H1 (cell line): Measurements from ENCODE around the gene BAX. TPM values are rescaled to one million over a fixed set of nuclear protein-coding genes. Genes with fewer than 3 reads are reported as not detected.

Experiments used
- CTCF ChIA-PET: fragments of 300-600 bp; sonication (Branson Sonifier 250); formaldehyde crosslinking; loops from one replicate; lab custom pipeline; 2021; ENCODE audit not compliant: partially characterized antibody; lab: Charles Lee
- POLR2A ChIA-PET: fragments of 300-600 bp; sonication (Branson Sonifier 250); formaldehyde crosslinking; loops from one replicate; lab custom pipeline; 2021; ENCODE audit warnings: inconsistent platforms; ENCODE audit not compliant: partially characterized antibody; lab: Charles Lee
- DNase-seq, 2 experiments: peaks; one replicate each; pipeline versions ENCODE4 v3.0.0 to v3.0.0-alpha.2; 2010 to 2022; ENCODE audit warnings: low spot score in 2 of 2, low read depth in 1 of 2, mixed read lengths in 1 of 2
- FAIRE-seq: peaks from 2 replicates; lab custom pipeline; 2011; peaks lifted over from hg19 to GRCh38; lab: Jason Lieb, UNC
- H2AFZ ChIP-seq: 2 replicates; pipeline ENCODE4 v1.8.1; 2012; ENCODE audit warnings: low read length, inconsistent platforms
- H2AK5ac ChIP-seq: 2 replicates; pipeline ENCODE4 v1.6.1; 2013; ENCODE audit warnings: low read depth, low read length
- H2BK120ac ChIP-seq: replicated peaks from 2 replicates; pipeline ENCODE3; 2013; ENCODE audit warnings: low read depth, low read length, inconsistent platforms
- H2BK12ac ChIP-seq: 2 replicates; pipeline ENCODE4 v1.6.1; 2013; ENCODE audit warnings: low read depth, low read length
- H2BK15ac ChIP-seq: 2 replicates; pipeline ENCODE4 v1.6.1; 2013; ENCODE audit warnings: low read length
- H2BK20ac ChIP-seq: 2 replicates; pipeline ENCODE4 v1.6.1; 2013; ENCODE audit warnings: low read length
- H2BK5ac ChIP-seq: 2 replicates; pipeline ENCODE4 v1.6.1; 2013; ENCODE audit warnings: low read depth, low read length
- H3K14ac ChIP-seq: 2 replicates; pipeline ENCODE4 v1.6.1; 2013; ENCODE audit warnings: inconsistent platforms; ENCODE audit not compliant: insufficient read length
- H3K18ac ChIP-seq: 2 replicates; pipeline ENCODE4 v1.6.1; 2013; ENCODE audit warnings: low read length; ENCODE audit errors: extremely low read depth
- H3K23ac ChIP-seq: 2 replicates; pipeline ENCODE4 v1.6.1; 2013; ENCODE audit warnings: inconsistent platforms; ENCODE audit not compliant: insufficient read length
- H3K23me2 ChIP-seq: 2 replicates; pipeline ENCODE4 v1.6.1; 2013; ENCODE audit warnings: low read depth, low read length
- H3K27ac ChIP-seq: 2 replicates; pipeline ENCODE4 v1.6.1; 2011; ENCODE audit warnings: low read depth, low read length, inconsistent platforms
- H3K27me3 ChIP-seq, 4 experiments: replicated peaks in 1 of 4; 1 replicate in 1 of 4; 2 replicates in 3 of 4; pipeline versions ENCODE4 v1.6.1 to v1.8.1; 2011 to 2013; ENCODE audit warnings: low read length in 3 of 4, mild to moderate bottlenecking in 3 of 4, inconsistent platforms in 2 of 4, mixed read lengths in 2 of 4, moderate library complexity in 1 of 4; ENCODE audit not compliant: control insufficient read depth in 3 of 4, insufficient read depth in 3 of 4; ENCODE audit errors: extremely low read depth in 1 of 4
- H3K36me3 ChIP-seq, 4 experiments: 2 replicates each; pipeline versions ENCODE4 v1.6.1 to v1.8.1; 2011 to 2013; ENCODE audit warnings: mild to moderate bottlenecking in 4 of 4, low read length in 3 of 4, moderate library complexity in 2 of 4, control low read depth in 1 of 4, inconsistent platforms in 1 of 4; ENCODE audit not compliant: insufficient read depth in 4 of 4, control insufficient read depth in 2 of 4
- H3K4ac ChIP-seq: replicated peaks from 2 replicates; pipeline ENCODE3; 2013; ENCODE audit warnings: low read length, low read depth, mixed read lengths, inconsistent platforms; ENCODE audit not compliant: insufficient read length
- H3K4me1 ChIP-seq, 4 experiments: replicated peaks in 1 of 4; 1 replicate in 1 of 4; 2 replicates in 3 of 4; pipeline versions ENCODE4 v1.6.1 to v1.8.1; 2011 to 2013; ENCODE audit warnings: low read length in 3 of 4, inconsistent platforms in 2 of 4, mixed read lengths in 1 of 4; ENCODE audit not compliant: insufficient read depth in 4 of 4, control insufficient read depth in 3 of 4
- H3K4me2 ChIP-seq, 2 experiments: 2 replicates each; pipeline versions ENCODE4 v1.6.1 to v1.8.1; 2011 to 2013; ENCODE audit warnings: low read depth in 2 of 2, low read length in 2 of 2, control low read depth in 1 of 2, inconsistent platforms in 1 of 2, mild to moderate bottlenecking in 1 of 2; ENCODE audit not compliant: insufficient read depth in 1 of 2
- H3K4me3 ChIP-seq, 4 experiments: fragments of 200-600, 300-600 bp in 1 of 4; sonication (generic), shearing (Covaris generic), sonication (Bioruptor Twin) in 1 of 4; 2 replicates each; pipeline versions ENCODE4 v1.5.1 to v1.8.1; 2011 to 2016; ENCODE audit warnings: low read length in 4 of 4, low read depth in 3 of 4, control low read depth in 2 of 4, inconsistent platforms in 2 of 4, mild to moderate bottlenecking in 2 of 4, mixed read lengths in 1 of 4, moderate library complexity in 1 of 4; ENCODE audit not compliant: insufficient read depth in 2 of 4; ENCODE audit errors: extremely low read depth in 1 of 4
- H3K56ac ChIP-seq: replicated peaks from 2 replicates; pipeline ENCODE3; 2013; ENCODE audit warnings: low read depth, mild to moderate bottlenecking, mixed read lengths, low read length, inconsistent platforms; ENCODE audit not compliant: insufficient read length
- H3K79me1 ChIP-seq: 2 replicates; pipeline ENCODE4 v1.6.1; 2013; ENCODE audit warnings: low read depth, low read length, control low read depth
- H3K79me2 ChIP-seq, 2 experiments: 2 replicates each; pipeline versions ENCODE4 v1.6.1 to v1.8.1; 2012 to 2013; ENCODE audit warnings: low read length in 2 of 2, mild to moderate bottlenecking in 2 of 2, inconsistent platforms in 1 of 2; ENCODE audit not compliant: insufficient read depth in 2 of 2, control insufficient read depth in 1 of 2
- H3K9ac ChIP-seq, 4 experiments: replicated peaks in 1 of 4; 1 replicate in 1 of 4; 2 replicates in 3 of 4; pipeline versions ENCODE4 v1.6.1 to v1.8.1; 2011 to 2013; ENCODE audit warnings: low read depth in 3 of 4, low read length in 3 of 4, control low read depth in 2 of 4, mild to moderate bottlenecking in 2 of 4, moderate library complexity in 2 of 4, inconsistent platforms in 1 of 4; ENCODE audit errors: extremely low read depth in 1 of 4
- H3K9me3 ChIP-seq, 2 experiments: 2 replicates each; pipeline versions ENCODE4 v1.6.1 to v1.8.1; 2012 to 2013; ENCODE audit warnings: mild to moderate bottlenecking in 2 of 2, moderate library complexity in 2 of 2, control low read depth in 1 of 2, inconsistent platforms in 1 of 2, low read depth in 1 of 2, low read length in 1 of 2, mixed read lengths in 1 of 2; ENCODE audit not compliant: insufficient read depth in 2 of 2
- H4K20me1 ChIP-seq, 2 experiments: replicated peaks in 1 of 2; 2 replicates each; pipeline versions ENCODE3 to v1.8.1; 2011 to 2013; ENCODE audit warnings: inconsistent platforms in 2 of 2, low read length in 2 of 2, mild to moderate bottlenecking in 1 of 2; ENCODE audit not compliant: insufficient read depth in 2 of 2, control insufficient read depth in 1 of 2
- H4K5ac ChIP-seq: 2 replicates; pipeline ENCODE4 v1.6.1; 2013; ENCODE audit warnings: low read length, low read depth, mixed read lengths, inconsistent platforms; ENCODE audit not compliant: insufficient read length
- H4K8ac ChIP-seq: 2 replicates; pipeline ENCODE4 v1.8.0; 2013; ENCODE audit warnings: mild to moderate bottlenecking, moderate library complexity, low read length, inconsistent platforms; ENCODE audit not compliant: insufficient read depth; ENCODE audit errors: extremely low read depth
- H4K91ac ChIP-seq: replicated peaks from 2 replicates; pipeline ENCODE3; 2013; ENCODE audit warnings: low read length, mixed read lengths, inconsistent platforms; ENCODE audit not compliant: insufficient read length
- ASH2L ChIP-seq: fragments of 200-600, 300-600 bp; sonication (generic); IDR thresholded peaks from one replicate; pipeline ENCODE4 v1.7.1; 2017; ENCODE audit warnings: low read length
- BACH1 ChIP-seq: IDR thresholded peaks from 2 replicates; pipeline ENCODE4 v1.6.1; 2012; ENCODE audit warnings: low read length, improper control_type of control experiment
- CBX8 ChIP-seq: fragments of 300-800, 300-1000 bp; sonication (generic); IDR thresholded peaks from 2 replicates; pipeline ENCODE4 v1.7.1; 2016; ENCODE audit warnings: low read depth, low read length, borderline replicate concordance
- CHD2 ChIP-seq: IDR thresholded peaks from 2 replicates; pipeline ENCODE4 v1.6.1; 2012; ENCODE audit warnings: low read length, improper control_type of control experiment
- HDAC6 ChIP-seq: IDR thresholded peaks from one replicate; pipeline ENCODE4 v1.7.1; 2012; ENCODE audit warnings: low read depth, mild to moderate bottlenecking, inconsistent platforms, low read length, moderate library complexity
- NRF1 ChIP-seq: IDR thresholded peaks from 2 replicates; pipeline ENCODE4 v1.6.1; 2011; ENCODE audit warnings: mild to moderate bottlenecking, low read depth, low read length, improper control_type of control experiment
- PHF8 ChIP-seq: fragments of 200-600 bp; sonication (generic); conservative IDR thresholded peaks from 2 replicates; pipeline ENCODE4 v1.7.1; 2012; ENCODE audit warnings: low read depth, mild to moderate bottlenecking, inconsistent platforms, low read length, moderate library complexity
- RAD21 ChIP-seq, 2 experiments: IDR thresholded peaks in 1 of 2; conservative IDR thresholded peaks in 1 of 2; 2 replicates each; pipeline ENCODE4 v1.6.1; 2011; ENCODE audit warnings: low read depth in 2 of 2, low read length in 2 of 2, improper control_type of control experiment in 1 of 2, inconsistent platforms in 1 of 2, mild to moderate bottlenecking in 1 of 2, moderate library complexity in 1 of 2
- RBBP5 ChIP-seq: IDR thresholded peaks from 2 replicates; pipeline ENCODE4 v1.7.1; 2012; ENCODE audit warnings: low read depth, mild to moderate bottlenecking, inconsistent platforms, low read length, moderate library complexity, borderline replicate concordance
- SAP30 ChIP-seq: fragments of 300-600 bp; sonication (generic); IDR thresholded peaks from 2 replicates; pipeline ENCODE4 v1.7.1; 2012; ENCODE audit warnings: low read length, moderate library complexity, mild to moderate bottlenecking, inconsistent platforms; ENCODE audit not compliant: insufficient read depth, insufficient replicate concordance
- SP2 ChIP-seq: IDR thresholded peaks from 2 replicates; pipeline ENCODE4 v1.6.1; 2012; ENCODE audit warnings: mild to moderate bottlenecking, low read length, inconsistent platforms
- SRF ChIP-seq: IDR thresholded peaks from 2 replicates; pipeline ENCODE4 v1.6.1; 2011; ENCODE audit warnings: mild to moderate bottlenecking, low read depth, low read length, moderate library complexity
- TAF1 ChIP-seq: IDR thresholded peaks from 2 replicates; pipeline ENCODE4 v1.6.1; 2011; ENCODE audit warnings: mild to moderate bottlenecking, low read depth, low read length
- WGBS, 2 experiments: shearing (Covaris generic) in 1 of 2; methylation state at CpG; one replicate each; pipeline versions ENCODE4 v1.1.6 to v1.1.7; 2013 to 2015; ENCODE audit warnings: low lambda C conversion rate in 2 of 2, mixed read lengths in 2 of 2, inconsistent platforms in 1 of 2, low coverage in 1 of 2, missing lambda C conversion rate in 1 of 2; ENCODE audit not compliant: insufficient replicate concordance in 2 of 2, insufficient coverage in 1 of 2, insufficient read length in 1 of 2; ENCODE audit errors: extremely low coverage in 1 of 2, missing lambda C conversion rate in 1 of 2; 5-methylcytosine and 5-hydroxymethylcytosine counted together
- polyA plus RNA-seq, 7 experiments: library from polyadenylated mRNA; depleted of rRNA in 3 of 7; stranded (reverse) in 5 of 7; unstranded in 2 of 7; fragments of >200 nt in 5 of 7; fragments of 200-250 nt in 2 of 7; gene quantifications; 1 replicate in 5 of 7; 2 replicates in 1 of 7; 4 replicates in 1 of 7; pipeline versions ENCODE4 v1.2.1 to v1.2.3, GENCODE V29; 2011 to 2013; ENCODE audit warnings: missing spikeins in 2 of 7, mixed read lengths in 2 of 7
- total RNA-seq: library from RNA; stranded (reverse); fragmentation: NEBNext Ultra II Directional; extraction: Animal tissue kit (Norgen Biotek cat#: 25700); gene quantifications from 2 replicates; pipeline ENCODE4 v1.2.1, GENCODE V29; 2021

Gene BAX
- total and polyA plus RNA-seq, 2 of the 8 experiments (the other 6 are each of a cell fraction or from before 2014, with no cell fraction given) = 257 to 346 TPM

- Histone ChIP-seq H4K8ac (no peak overlapping the region), H4K20me1 (peaks cover 0 to 4% of the 10 kb centered on the region in 2 experiments), H3K27ac (no peak overlapping the region), H3K23me2 (no peaks in the 10 kb centered on the region; the same call in 1 of the 2 replicates), H3K56ac (no peak overlapping the region), H2BK5ac (no peak overlapping the region), H3K18ac (no peak overlapping the region), H3K4me1 (no peaks in the 10 kb centered on the region), H2AFZ (no peak overlapping the region), H2AK5ac (no peak overlapping the region), H3K4me3 (no peak overlapping the region), H2BK12ac (no peak overlapping the region), H3K9ac (no peak overlapping the region), H3K79me1 (no peaks in the 10 kb centered on the region), H4K91ac (no peak overlapping the region), H3K9me3 (no peaks in the 10 kb centered on the region), H3K14ac (no peak overlapping the region), H3K27me3 (no peaks in the 10 kb centered on the region), H3K4me2 (no peak overlapping the region), H2BK20ac (no peak overlapping the region), H3K36me3 (peaks cover 0 to 35% (median 8%) of the 10 kb centered on the region in 4 experiments; a peak in 6 of 8 replicates), H3K23ac (no peak overlapping the region), H3K4ac (no peak overlapping the region), H2BK120ac (no peak overlapping the region), H3K79me2 (no peaks in the 10 kb centered on the region), H4K5ac (no peak overlapping the region), H2BK15ac (no peak overlapping the region)
- ChIA-PET POLR2A (interaction anchor here (0.6 to 6.7 kb wide), 6 partner anchors 11 to 44 kb away, joined by 3 to 29 read pairs (median 4); partner anchors contain the start of genes BAX and FTL), CTCF (interaction anchor here (0.6 to 1.2 kb wide), 3 partner anchors 11 to 65 kb away, joined by 3 to 4 read pairs (median 3); no protein-coding TSS in a partner anchor)
- DNase-seq (no peak), FAIRE-seq (no peak)
- 85% methylated on average over 9 of the region's 12 CpGs; no CpG with 5 or more reads in 1 of the 2 experiments for WGBS, 2 experiments
- TF ChIP-seq ASH2L = no peak
- no peak for TF ChIP-seq HDAC6
- no peak for TF ChIP-seq SP2
- no peak for TF ChIP-seq NRF1
- no peak for TF ChIP-seq SAP30
- no peak for TF ChIP-seq SRF
- no peak for TF ChIP-seq RBBP5
- no peak for TF ChIP-seq PHF8
- no peak for TF ChIP-seq TAF1
- TF ChIP-seq CHD2 = no peak
- no peak for TF ChIP-seq BACH1
- no peak for TF ChIP-seq RAD21 (IDR thresholded peaks at IDR 0.05 in 1 of 2, conservative IDR thresholded peaks at IDR 0.05 in 1 of 2; ENCODE audit: low read depth in 2 of 2, low read length in 2 of 2)
- TF ChIP-seq CBX8 = no peak
Observed at GRCh38 chr19:48921721-48922500, 32.8 kb upstream of the BAX start.
